Mesenchymal stem cell (in vitro differentiated cells and primary cell): ENCODE results near the gene ALOX5AP.

Experiments used
- DNase-seq: peaks from one replicate; pipeline ENCODE4 v3.0.0-alpha.2; 2013
- H2AFZ ChIP-seq: one replicate; pipeline ENCODE4 v1.6.1; 2013; ENCODE audit warnings: low read depth, mild to moderate bottlenecking, control low read depth, inconsistent platforms, low read length, moderate library complexity
- H2AK5ac ChIP-seq: 2 replicates; pipeline ENCODE4 v1.6.1; 2013; ENCODE audit warnings: low read length, moderate library complexity, mild to moderate bottlenecking, inconsistent platforms; ENCODE audit not compliant: severe bottlenecking
- H2BK120ac ChIP-seq: one replicate; pipeline ENCODE4 v1.6.1; 2013; ENCODE audit warnings: low read depth, mild to moderate bottlenecking, inconsistent platforms, low read length, moderate library complexity
- H2BK12ac ChIP-seq, 2 experiments: one replicate each; pipeline ENCODE4 v1.6.1; 2013; ENCODE audit warnings: inconsistent platforms in 2 of 2, low read length in 2 of 2, mild to moderate bottlenecking in 2 of 2, moderate library complexity in 2 of 2, control low read depth in 1 of 2
- H2BK15ac ChIP-seq: one replicate; pipeline ENCODE4 v1.6.1; 2013; ENCODE audit warnings: mild to moderate bottlenecking, low read depth, inconsistent platforms; ENCODE audit not compliant: poor library complexity, severe bottlenecking
- H2BK5ac ChIP-seq: 2 replicates; pipeline ENCODE4 v1.6.1; 2013; ENCODE audit warnings: low read depth, mild to moderate bottlenecking, low read length, control low read depth, inconsistent platforms; ENCODE audit not compliant: poor library complexity, severe bottlenecking
- H3K14ac ChIP-seq, 2 experiments: one replicate each; pipeline ENCODE4 v1.6.1; 2013; ENCODE audit warnings: inconsistent platforms in 2 of 2, low read length in 2 of 2, control low read depth in 1 of 2, mild to moderate bottlenecking in 1 of 2, moderate library complexity in 1 of 2
- H3K18ac ChIP-seq, 2 experiments: one replicate each; pipeline ENCODE4 v1.6.1; 2013; ENCODE audit warnings: inconsistent platforms in 2 of 2, low read length in 2 of 2, control low read depth in 1 of 2, low read depth in 1 of 2, mild to moderate bottlenecking in 1 of 2
- H3K23ac ChIP-seq, 2 experiments: one replicate each; pipeline ENCODE4 v1.6.1; 2013; ENCODE audit warnings: inconsistent platforms in 2 of 2, low read length in 2 of 2, mild to moderate bottlenecking in 2 of 2, moderate library complexity in 2 of 2, control low read depth in 1 of 2
- H3K27ac ChIP-seq: 2 replicates; pipeline ENCODE4 v1.5.1; 2013; ENCODE audit warnings: mild to moderate bottlenecking, moderate library complexity, low read length, control low read depth, inconsistent platforms; ENCODE audit not compliant: poor library complexity, severe bottlenecking
- H3K27me3 ChIP-seq, 2 experiments: 2 replicates each; pipeline versions ENCODE4 v1.6.1 to v1.7.0; 2013; ENCODE audit warnings: low read length in 2 of 2, mild to moderate bottlenecking in 2 of 2, moderate library complexity in 2 of 2, control low read depth in 1 of 2, inconsistent platforms in 1 of 2; ENCODE audit not compliant: control insufficient read depth in 1 of 2, insufficient read depth in 1 of 2
- H3K36me3 ChIP-seq, 2 experiments: 2 replicates each; pipeline versions ENCODE4 v1.6.1 to v1.7.0; 2013; ENCODE audit warnings: low read length in 2 of 2, control low read depth in 1 of 2, inconsistent platforms in 1 of 2, low read depth in 1 of 2, mild to moderate bottlenecking in 1 of 2; ENCODE audit not compliant: insufficient read depth in 2 of 2, control insufficient read depth in 1 of 2
- H3K4ac ChIP-seq, 2 experiments: one replicate each; pipeline ENCODE4 v1.6.1; 2013; ENCODE audit warnings: inconsistent platforms in 2 of 2, low read length in 2 of 2, mild to moderate bottlenecking in 2 of 2, moderate library complexity in 2 of 2, control low read depth in 1 of 2, low read depth in 1 of 2
- H3K4me1 ChIP-seq: 2 replicates; pipeline ENCODE4 v1.6.1; 2013; ENCODE audit warnings: low read depth, low read length, control low read depth; ENCODE audit not compliant: control insufficient read depth, insufficient read depth
- H3K4me2 ChIP-seq: 2 replicates; pipeline ENCODE4 v1.6.1; 2013; ENCODE audit warnings: low read length, mild to moderate bottlenecking, inconsistent platforms; ENCODE audit not compliant: poor library complexity, severe bottlenecking
- H3K4me3 ChIP-seq, 2 experiments: 2 replicates each; pipeline versions ENCODE4 v1.5.1 to v1.7.0; 2013; ENCODE audit warnings: low read length in 2 of 2, mild to moderate bottlenecking in 2 of 2, control low read depth in 1 of 2, low read depth in 1 of 2; ENCODE audit not compliant: insufficient read depth in 1 of 2
- H3K79me1 ChIP-seq: replicated peaks from 2 replicates; pipeline ENCODE4 v1.6.1; 2013; ENCODE audit warnings: mild to moderate bottlenecking, control low read depth, low read length, inconsistent platforms; ENCODE audit not compliant: poor library complexity, severe bottlenecking
- H3K9ac ChIP-seq: 2 replicates; pipeline ENCODE4 v1.7.0; 2013; ENCODE audit warnings: mild to moderate bottlenecking, low read length, moderate library complexity
- H3K9me3 ChIP-seq: 2 replicates; pipeline ENCODE4 v1.7.0; 2013; ENCODE audit warnings: mild to moderate bottlenecking, low read length; ENCODE audit not compliant: control insufficient read depth
- H4K8ac ChIP-seq: one replicate; pipeline ENCODE4 v1.6.1; 2013; ENCODE audit warnings: inconsistent platforms, mild to moderate bottlenecking, low read length, moderate library complexity
- H4K91ac ChIP-seq: one replicate; pipeline ENCODE4 v1.6.1; 2013; ENCODE audit warnings: mild to moderate bottlenecking, low read length, inconsistent platforms
- WGBS: methylation state at CpG from one replicate; pipeline ENCODE4 v1.1.7; 2013; ENCODE audit warnings: mixed read lengths; 5-methylcytosine and 5-hydroxymethylcytosine counted together

Gene ALOX5AP

GRCh38 chr13:30774214-30774730 is 38.9 kb downstream of the ALOX5AP start:
- H3K18ac ChIP-seq, result no peak overlapping the region
- H3K36me3 ChIP-seq, result no peaks in the 10 kb centered on the region
- 97% methylated on average over 7 of the region's 8 CpGs for WGBS
- no peak overlapping the region for H4K8ac ChIP-seq
- DNase-seq, result no peak
- H3K27me3 ChIP-seq, result peaks cover 0 to 22% of the 10 kb centered on the region in 2 experiments
- no peak overlapping the region for H2BK15ac ChIP-seq
- no peak overlapping the region for H2BK120ac ChIP-seq
- H3K4ac ChIP-seq, result no peak overlapping the region
- no peaks in the 10 kb centered on the region for H3K79me1 ChIP-seq
- no peak overlapping the region for H2BK5ac ChIP-seq
- H2AK5ac ChIP-seq, result no peak overlapping the region
- H3K14ac ChIP-seq, result no peak overlapping the region
- no peak overlapping the region for H3K4me2 ChIP-seq
- H3K4me1 ChIP-seq, result peaks cover 3% of the 10 kb centered on the region
- no peak overlapping the region for H2AFZ ChIP-seq
- peaks cover 7% of the 10 kb centered on the region for H3K9me3 ChIP-seq
- no peak overlapping the region for H3K9ac ChIP-seq
- no peak overlapping the region for H3K23ac ChIP-seq
- no peak overlapping the region for H2BK12ac ChIP-seq
- H3K4me3 ChIP-seq, result no peak overlapping the region
- H4K91ac ChIP-seq, result no peak overlapping the region
- no peak overlapping the region for H3K27ac ChIP-seq

- Histone ChIP-seq H3K9me3 (peaks cover 10% of the 10 kb centered on the region), H3K4me3 (no peak overlapping the region), H3K4ac (no peak overlapping the region), H3K23ac (no peak overlapping the region), H3K14ac (no peak overlapping the region), H2AFZ (no peak overlapping the region), H3K9ac (no peak overlapping the region), H4K8ac (no peak overlapping the region), H3K18ac (no peak overlapping the region), H3K4me2 (no peak overlapping the region), H2BK5ac (no peak overlapping the region), H2BK120ac (no peak overlapping the region), H3K27me3 (peaks cover 3 to 38% of the 10 kb centered on the region in 2 experiments), H3K79me1 (no peaks in the 10 kb centered on the region), H3K4me1 (peaks cover 3% of the 10 kb centered on the region), H2AK5ac (no peak overlapping the region), H4K91ac (no peak overlapping the region), H3K36me3 (no peaks in the 10 kb centered on the region), H3K27ac (no peak overlapping the region), H2BK15ac (no peak overlapping the region), H2BK12ac (no peak overlapping the region)
- no peak for DNase-seq
- 75% methylated on average over 2 of the region's 2 CpGs for WGBS
Measured at GRCh38 chr13:30776661-30777060, 41.3 kb downstream of the ALOX5AP start.

DNA sequence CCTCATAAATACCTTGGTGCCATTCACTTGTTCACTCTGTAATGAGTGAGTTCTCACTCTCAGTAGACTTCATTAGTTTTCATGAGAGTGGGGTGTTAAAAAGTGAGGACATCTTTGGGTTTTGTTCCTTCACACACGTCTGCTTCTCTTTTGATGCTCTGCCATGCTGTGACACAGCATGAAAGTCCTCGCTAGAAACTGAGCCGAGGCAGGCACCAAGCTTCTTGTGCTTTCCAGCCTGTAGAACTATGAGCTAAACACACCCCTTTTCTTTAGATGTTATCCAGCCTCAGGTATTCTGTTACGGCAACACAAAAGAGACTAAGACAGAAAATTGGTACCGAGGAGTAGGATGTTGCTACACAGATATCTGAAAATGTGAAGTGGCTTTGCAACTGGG is 43.7 kb downstream of the ALOX5AP start:
- no peak overlapping the region for H4K8ac ChIP-seq
- H3K4me2 ChIP-seq, result no peak overlapping the region
- peaks cover 6% of the 10 kb centered on the region for H3K9me3 ChIP-seq
- no peak overlapping the region for H2AFZ ChIP-seq
- H3K4me3 ChIP-seq, result no peak overlapping the region
- no peaks in the 10 kb centered on the region for H3K36me3 ChIP-seq
- H3K23ac ChIP-seq, result no peak overlapping the region
- H3K14ac ChIP-seq, result no peak overlapping the region
- H3K9ac ChIP-seq, result no peak overlapping the region
- H3K18ac ChIP-seq, result no peak overlapping the region
- no peak overlapping the region for H2AK5ac ChIP-seq
- no peak for DNase-seq
- no peak overlapping the region for H2BK120ac ChIP-seq
- peaks cover 3 to 46% of the 10 kb centered on the region in 2 experiments for H3K27me3 ChIP-seq
- H2BK5ac ChIP-seq, result no peak overlapping the region
- H3K79me1 ChIP-seq, result no peaks in the 10 kb centered on the region
- H3K4me1 ChIP-seq, result no peaks in the 10 kb centered on the region
- no peak overlapping the region for H2BK12ac ChIP-seq
- no peak overlapping the region for H4K91ac ChIP-seq
- WGBS, result 86% methylated on average over 5 of the region's 5 CpGs
- H2BK15ac ChIP-seq, result no peak overlapping the region
- H3K4ac ChIP-seq, result no peak overlapping the region
- H3K27ac ChIP-seq, result no peak overlapping the region

GRCh38 chr13:30779608-30780007 is 44.3 kb downstream of the ALOX5AP start:
- DNase-seq, result no peak
- Histone ChIP-seq H3K4me1 (no peaks in the 10 kb centered on the region), H2BK15ac (no peak overlapping the region), H3K9ac (no peak overlapping the region), H3K9me3 (peaks cover 6% of the 10 kb centered on the region), H4K8ac (no peak overlapping the region), H3K4me3 (no peak overlapping the region), H2BK12ac (no peak overlapping the region), H4K91ac (no peak overlapping the region), H3K27ac (no peak overlapping the region), H2AK5ac (no peak overlapping the region), H3K14ac (no peak overlapping the region), H3K36me3 (no peaks in the 10 kb centered on the region), H2AFZ (no peak overlapping the region), H3K23ac (no peak overlapping the region), H3K4me2 (no peak overlapping the region), H3K4ac (no peak overlapping the region), H3K27me3 (peaks cover 3 to 46% of the 10 kb centered on the region in 2 experiments), H2BK5ac (no peak overlapping the region), H3K79me1 (no peaks in the 10 kb centered on the region), H2BK120ac (no peak overlapping the region), H3K18ac (no peak overlapping the region)
- 89% methylated on average over 3 of the region's 3 CpGs for WGBS
